Activated CD8-positive, alpha-beta T cell treated with anti-CD3 and anti-CD28 coated beads for 36 hours (primary cell): ENCODE results near the gene ANLN. TPM values are rescaled to one million over a fixed set of nuclear protein-coding genes. Genes with fewer than 3 reads are reported as not detected.

Source experiments
- ATAC-seq: fragments of 200-7000 bp; cut with Tn5 transposase; one replicate; pipeline ENCODE4 v1.10.0; 2021; ENCODE audit warnings: mild to moderate bottlenecking, moderate library complexity
- CTCF ChIA-PET: fragments of 350-600 bp; sonication (Branson Sonifier 250); formaldehyde crosslinking; loops from one replicate; lab custom pipeline; 2021; ENCODE audit warnings: antibody characterized with exemption; lab: Charles Lee
- POLR2A ChIA-PET: fragments of 350-600 bp; sonication (Branson Sonifier 250); formaldehyde crosslinking; loops from one replicate; lab custom pipeline; 2021; ENCODE audit warnings: antibody characterized with exemption; lab: Charles Lee
- DNase-seq: peaks from one replicate; pipeline ENCODE4 v3.0.0-alpha.2; 2020
- H3K27ac Mint-ChIP-seq: one replicate; pipeline ENCODE4 v1.8.0; 2021; ENCODE audit warnings: mild to moderate bottlenecking, mixed read lengths
- H3K27me3 Mint-ChIP-seq: one replicate; pipeline ENCODE4 v1.8.0; 2021; ENCODE audit warnings: mixed read lengths
- H3K36me3 Mint-ChIP-seq: one replicate; pipeline ENCODE4 v1.8.0; 2021; ENCODE audit warnings: low read depth, mixed read lengths
- H3K4me1 Mint-ChIP-seq: one replicate; pipeline ENCODE4 v1.8.0; 2021; ENCODE audit warnings: low read depth, mixed read lengths
- H3K4me3 Mint-ChIP-seq: one replicate; pipeline ENCODE4 v1.8.0; 2021; ENCODE audit warnings: mild to moderate bottlenecking, moderate library complexity, mixed read lengths
- H3K9me3 Mint-ChIP-seq: one replicate; pipeline ENCODE4 v1.8.0; 2021; ENCODE audit warnings: mixed read lengths
- CTCF ChIP-seq: fragments of 200-600 bp; IDR thresholded peaks from one replicate; pipeline ENCODE4 v1.8.0; 2022; ENCODE audit warnings: antibody characterized with exemption, mild to moderate bottlenecking
- intact Hi-C: fragments of 100-400 bp; cut with micrococcal nuclease; formaldehyde crosslinking; loops from one replicate; pipeline ENCODE4 v1.10.0; 2022
- total RNA-seq, 2 experiments: library from RNA; stranded (reverse); gene quantifications; one replicate each; pipeline ENCODE4 v1.2.3, GENCODE V29; 2021

Gene ANLN
- total RNA-seq, 2 experiments from 2014 or later = 38.1 to 45.0 TPM

GRCh38 chr7:36366718-36367560 lies 22.7 kb upstream of the ANLN start:
- intact Hi-C loops = no loop called here

GRCh38 chr7:36367561-36368077 lies 22.0 kb upstream of the ANLN start:
- intact Hi-C loops = no loop called here
- peak overlapping the region; percentile 77 for H3K27ac Mint-ChIP-seq
- ChIA-PET POLR2A (interaction anchor here (1.4 kb wide), 2 partner anchors 16 to 17 kb away, joined by 3 to 5 read pairs; no protein-coding TSS in a partner anchor), CTCF (interaction anchor here (0.9 to 2.4 kb wide), 8 partner anchors 10 to 74 kb away, joined by 3 to 11 read pairs (median 4); no protein-coding TSS in a partner anchor)
- H3K36me3 Mint-ChIP-seq = no peaks in the 10 kb centered on the region
- H3K27me3 Mint-ChIP-seq = no peaks in the 10 kb centered on the region
- no peak for DNase-seq
- no peaks in the 10 kb centered on the region for H3K9me3 Mint-ChIP-seq
- ATAC-seq = peak; percentile 45
- no peaks in the 10 kb centered on the region for H3K4me1 Mint-ChIP-seq
- H3K4me3 Mint-ChIP-seq = peak overlapping the region; percentile 87
- no peak for TF ChIP-seq CTCF

More at GRCh38 chr7:36366718-36367560, 22.7 kb upstream of the ANLN start:
- ATAC-seq (peak; percentile 98), DNase-seq (peak; percentile 93)
- Mint-ChIP-seq H3K9me3 (no peaks in the 10 kb centered on the region), H3K27ac (peak overlapping the region; percentile 77), H3K4me1 (no peaks in the 10 kb centered on the region), H3K36me3 (no peaks in the 10 kb centered on the region), H3K4me3 (peak overlapping the region; percentile 87), H3K27me3 (no peaks in the 10 kb centered on the region)
- TF ChIP-seq CTCF = peak; percentile 89
- CTCF ChIA-PET = interaction anchor here (0.6 to 2.4 kb wide), 13 partner anchors 9 to 75 kb away, joined by 3 to 11 read pairs (median 4); no protein-coding TSS in a partner anchor
- POLR2A ChIA-PET = interaction anchor here (1.4 kb wide), 2 partner anchors 15 to 18 kb away, joined by 3 to 5 read pairs; no protein-coding TSS in a partner anchor

- Mint-ChIP-seq H3K4me3 (no peak overlapping the region), H3K9me3 (no peaks in the 10 kb centered on the region)
- CTCF ChIA-PET = no interaction called here
These were observed 21.2 kb upstream of the ANLN start for GRCh38 chr7:36368496-36368895.

GRCh38 chr7:36369171-36369570 lies 20.5 kb upstream of the ANLN start:
- TF ChIP-seq CTCF = no peak
- no peaks in the 10 kb centered on the region for H3K27me3 Mint-ChIP-seq
- ChIA-PET CTCF (no interaction called here), POLR2A (no interaction called here)
- H3K4me3 Mint-ChIP-seq = no peak overlapping the region
- DNase-seq = no peak
- H3K9me3 Mint-ChIP-seq = no peaks in the 10 kb centered on the region
- no peaks in the 10 kb centered on the region for H3K4me1 Mint-ChIP-seq
- H3K36me3 Mint-ChIP-seq = no peaks in the 10 kb centered on the region
- intact Hi-C loops = no loop called here
- ATAC-seq = no peak
- H3K27ac Mint-ChIP-seq = no peak overlapping the region

More at GRCh38 chr7:36368496-36368895, 21.2 kb upstream of the ANLN start:
- Mint-ChIP-seq H3K4me1 (no peaks in the 10 kb centered on the region), H3K27ac (no peak overlapping the region), H3K36me3 (no peaks in the 10 kb centered on the region), H3K27me3 (no peaks in the 10 kb centered on the region)
- ATAC-seq (no peak), DNase-seq (no peak)
- POLR2A ChIA-PET = no interaction called here
- TF ChIP-seq CTCF = no peak
- intact Hi-C loops = no loop called here

- ATAC-seq = no peak
- H3K27ac Mint-ChIP-seq = no peak overlapping the region
- no peaks in the 10 kb centered on the region for H3K27me3 Mint-ChIP-seq
- intact Hi-C loops = no loop called here
- POLR2A ChIA-PET = no interaction called here
- DNase-seq = no peak
- CTCF ChIA-PET = no interaction called here
- TF ChIP-seq CTCF = no peak
- H3K4me1 Mint-ChIP-seq = no peaks in the 10 kb centered on the region
- H3K9me3 Mint-ChIP-seq = no peaks in the 10 kb centered on the region
- H3K36me3 Mint-ChIP-seq = no peaks in the 10 kb centered on the region
- no peak overlapping the region for H3K4me3 Mint-ChIP-seq
These were observed 19.6 kb upstream of the ANLN start for GRCh38 chr7:36370046-36370445.
